Liver (tissue), 9 donors: ENCODE data around the gene KRT8. TPM values are rescaled to one million over a fixed set of nuclear protein-coding genes. Genes with fewer than 3 reads are reported as not detected.

Source experiments
- DNase-seq: peaks from one replicate; pipeline ENCODE4 v3.0.0-alpha.2; 2017; ENCODE audit warnings: low spot score
- H3K27ac ChIP-seq, 2 donors: one replicate each; pipeline ENCODE4 v1.7.0; 2013; ENCODE audit warnings: inconsistent platforms in 2 of 2, low read length in 2 of 2, control low read depth in 1 of 2, low read depth in 1 of 2, mild to moderate bottlenecking in 1 of 2
- H3K27me3 ChIP-seq, 4 donors: one replicate each; pipeline versions ENCODE4 v1.6.1 to v1.7.0; 2013; ENCODE audit warnings: low read length in 3 of 4, inconsistent platforms in 1 of 4, mild to moderate bottlenecking in 1 of 4, moderate library complexity in 1 of 4; ENCODE audit not compliant: control insufficient read depth in 4 of 4, insufficient read depth in 4 of 4
- H3K36me3 ChIP-seq, 4 donors: one replicate each; pipeline versions ENCODE4 v1.6.1 to v1.7.0; 2013; ENCODE audit warnings: low read length in 3 of 4, mild to moderate bottlenecking in 3 of 4, low read depth in 1 of 4, moderate library complexity in 1 of 4; ENCODE audit not compliant: control insufficient read depth in 4 of 4, insufficient read depth in 3 of 4
- H3K4me1 ChIP-seq, 4 donors: one replicate each; pipeline versions ENCODE4 v1.6.1 to v1.7.0; 2013; ENCODE audit warnings: low read length in 3 of 4, mild to moderate bottlenecking in 3 of 4, moderate library complexity in 1 of 4; ENCODE audit not compliant: control insufficient read depth in 4 of 4, insufficient read depth in 4 of 4
- H3K4me3 ChIP-seq, 3 donors: one replicate each; pipeline versions ENCODE4 v1.6.1 to v1.7.0; 2013; ENCODE audit warnings: low read length in 3 of 3, control low read depth in 1 of 3, low read depth in 1 of 3, mild to moderate bottlenecking in 1 of 3
- H3K9ac ChIP-seq, 2 donors: one replicate each; pipeline ENCODE4 v1.7.0; 2013; ENCODE audit warnings: low read length in 2 of 2, mild to moderate bottlenecking in 2 of 2, moderate library complexity in 2 of 2, control low read depth in 1 of 2, low read depth in 1 of 2
- H3K9me3 ChIP-seq, 4 donors: one replicate each; pipeline versions ENCODE4 v1.6.1 to v1.7.0; 2013; ENCODE audit warnings: low read length in 3 of 4; ENCODE audit not compliant: control insufficient read depth in 4 of 4
- EGR1 ChIP-seq, 2 donors: IDR thresholded peaks; 2 replicates each; pipeline ENCODE4 v1.6.1; 2016 to 2018; ENCODE audit warnings: antibody characterized with exemption in 2 of 2, low read depth in 2 of 2
- FOXA1 ChIP-seq: IDR thresholded peaks from 2 replicates; pipeline ENCODE4 v1.6.1; 2016; ENCODE audit warnings: antibody characterized with exemption
- GABPA ChIP-seq, 2 donors: IDR thresholded peaks in 1 of 2; conservative IDR thresholded peaks in 1 of 2; 2 replicates each; pipeline ENCODE4 v1.6.1; 2016; ENCODE audit warnings: antibody characterized with exemption in 2 of 2, mild to moderate bottlenecking in 1 of 2, moderate library complexity in 1 of 2
- HNF4A ChIP-seq, 2 donors: conservative IDR thresholded peaks; 2 replicates each; pipeline ENCODE4 v1.6.1; 2016; ENCODE audit warnings: antibody characterized with exemption in 2 of 2, mild to moderate bottlenecking in 2 of 2
- JUND ChIP-seq, 2 donors: IDR thresholded peaks; 2 replicates each; pipeline ENCODE4 v1.6.1; 2016; ENCODE audit warnings: antibody characterized with exemption in 2 of 2
- RAD21 ChIP-seq, 2 donors: IDR thresholded peaks; 2 replicates each; pipeline ENCODE4 v1.6.1; 2016; ENCODE audit warnings: antibody characterized with exemption in 2 of 2, mild to moderate bottlenecking in 2 of 2
- TAF1 ChIP-seq: conservative IDR thresholded peaks from 2 replicates; pipeline ENCODE4 v1.6.1; 2016; ENCODE audit warnings: antibody characterized with exemption, mild to moderate bottlenecking
- WGBS: extraction: QIAGEN DNeasy Blood & Tissue Kit; methylation state at CpG from one replicate; pipeline ENCODE4 v1.1.7; 2013; 5-methylcytosine and 5-hydroxymethylcytosine counted together
- polyA plus RNA-seq, 2 donors: library from polyadenylated mRNA; stranded (reverse) in 1 of 2; unstranded in 1 of 2; fragments of 200-250 nt in 1 of 2; fragments of >200 nt in 1 of 2; fragmentation: Nextera tagmentation in 1 of 2; extraction: Ambion mirVana in 1 of 2; gene quantifications; one replicate each; pipeline versions ENCODE4 v1.2.1 to v1.2.3, GENCODE V29; 2013 to 2015
- total RNA-seq, 2 donors: library from RNA; depleted of rRNA; stranded (reverse); fragments of >200 nt; gene quantifications; one replicate each; pipeline ENCODE4 v1.2.3, GENCODE V29; 2014
- TF ChIP-seq, protein P1 (sequence below): fragments of 150-350 bp; IDR thresholded peaks from 2 replicates; pipeline ENCODE4 v1.5.1; 2017; ENCODE audit warnings: improper control_type of control experiment, low read depth, low read length; ENCODE audit not compliant: missing input control
- TF ChIP-seq, protein P2 (sequence below): IDR thresholded peaks from 2 replicates; pipeline ENCODE4 v1.6.1; 2016; ENCODE audit warnings: antibody characterized with exemption
- donor health status: healthy.
- donor health status: healthy.
- donor health status: healthy.
- donor health status: healthy.
- donor health status: healthy.

Gene KRT8
- total and polyA plus RNA-seq, 4 donors = 128 to 383 (median 198) TPM

DNA sequence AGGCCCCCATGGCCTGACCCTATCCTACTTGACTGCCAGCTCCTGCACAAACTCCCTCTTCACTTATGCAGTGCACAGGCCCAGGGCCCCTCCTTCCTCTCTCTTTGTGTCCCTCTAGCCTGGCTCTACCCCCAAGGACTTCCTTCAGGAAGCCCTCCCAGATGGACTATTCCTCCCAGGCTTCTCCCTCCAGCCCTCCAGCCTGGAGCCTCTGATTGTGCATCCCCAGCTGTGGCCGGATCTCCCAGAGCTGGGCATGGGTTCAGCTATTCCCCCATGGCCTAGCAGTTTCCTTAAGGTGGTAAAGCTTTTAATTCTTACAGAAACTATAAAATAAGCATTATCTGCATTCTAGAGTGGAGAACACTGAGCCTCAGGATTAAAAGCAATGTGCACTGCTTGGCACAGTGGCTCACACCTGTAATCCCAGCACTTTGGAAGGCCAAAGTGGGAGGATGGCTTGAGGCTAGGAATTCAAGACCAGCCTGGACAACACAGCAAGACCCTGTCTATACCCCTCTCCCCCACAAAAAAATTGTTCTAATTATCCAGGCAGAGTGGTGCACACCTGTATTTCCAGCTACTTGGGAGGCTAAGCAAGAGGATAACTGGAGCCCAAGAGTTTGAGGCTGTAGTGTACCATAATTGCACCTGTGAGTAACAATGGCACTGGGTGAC, 16.8 kb upstream of the KRT8 start (continued):
- TF ChIP-seq, protein P1, sequence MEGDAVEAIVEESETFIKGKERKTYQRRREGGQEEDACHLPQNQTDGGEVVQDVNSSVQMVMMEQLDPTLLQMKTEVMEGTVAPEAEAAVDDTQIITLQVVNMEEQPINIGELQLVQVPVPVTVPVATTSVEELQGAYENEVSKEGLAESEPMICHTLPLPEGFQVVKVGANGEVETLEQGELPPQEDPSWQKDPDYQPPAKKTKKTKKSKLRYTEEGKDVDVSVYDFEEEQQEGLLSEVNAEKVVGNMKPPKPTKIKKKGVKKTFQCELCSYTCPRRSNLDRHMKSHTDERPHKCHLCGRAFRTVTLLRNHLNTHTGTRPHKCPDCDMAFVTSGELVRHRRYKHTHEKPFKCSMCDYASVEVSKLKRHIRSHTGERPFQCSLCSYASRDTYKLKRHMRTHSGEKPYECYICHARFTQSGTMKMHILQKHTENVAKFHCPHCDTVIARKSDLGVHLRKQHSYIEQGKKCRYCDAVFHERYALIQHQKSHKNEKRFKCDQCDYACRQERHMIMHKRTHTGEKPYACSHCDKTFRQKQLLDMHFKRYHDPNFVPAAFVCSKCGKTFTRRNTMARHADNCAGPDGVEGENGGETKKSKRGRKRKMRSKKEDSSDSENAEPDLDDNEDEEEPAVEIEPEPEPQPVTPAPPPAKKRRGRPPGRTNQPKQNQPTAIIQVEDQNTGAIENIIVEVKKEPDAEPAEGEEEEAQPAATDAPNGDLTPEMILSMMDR = no peak
- no peak for TF ChIP-seq FOXA1

DNA sequence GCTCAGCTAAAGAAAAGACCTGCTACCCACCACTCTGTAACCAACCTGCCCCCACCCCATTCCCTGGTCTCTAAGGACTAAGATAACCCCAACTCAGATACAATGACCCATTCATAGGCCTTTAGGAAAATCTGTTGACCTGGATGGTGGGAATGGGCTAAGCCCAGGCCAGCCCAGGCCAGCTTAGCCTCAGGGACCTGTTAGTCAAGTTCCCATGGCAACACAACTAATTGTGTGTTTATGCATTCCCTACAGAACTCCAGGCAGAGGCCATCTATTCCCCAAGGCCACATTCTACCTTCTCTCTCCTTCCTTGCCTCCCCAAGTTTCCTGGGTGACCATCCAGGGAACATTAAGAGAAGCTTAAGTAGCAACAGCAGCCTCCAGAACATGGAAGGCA, 16.1 kb upstream of the KRT8 start:
- Histone ChIP-seq H3K36me3 (no peaks in the 10 kb centered on the region), H3K4me1 (peaks cover 4 to 14% (median 8%) of the 10 kb centered on the region in 4 donors), H3K9me3 (no peaks in the 10 kb centered on the region), H3K9ac (no peak overlapping the region), H3K27ac (no peak overlapping the region), H3K27me3 (no peaks in the 10 kb centered on the region), H3K4me3 (no peak overlapping the region)
- TF ChIP-seq, protein P2, sequence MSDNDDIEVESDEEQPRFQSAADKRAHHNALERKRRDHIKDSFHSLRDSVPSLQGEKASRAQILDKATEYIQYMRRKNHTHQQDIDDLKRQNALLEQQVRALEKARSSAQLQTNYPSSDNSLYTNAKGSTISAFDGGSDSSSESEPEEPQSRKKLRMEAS = no peak
- TF ChIP-seq RAD21 (IDR thresholded peaks at IDR 0.05) = no peak
- no peak for TF ChIP-seq TAF1
- TF ChIP-seq, protein P1 = no peak
- DNase-seq = no peak

DNA sequence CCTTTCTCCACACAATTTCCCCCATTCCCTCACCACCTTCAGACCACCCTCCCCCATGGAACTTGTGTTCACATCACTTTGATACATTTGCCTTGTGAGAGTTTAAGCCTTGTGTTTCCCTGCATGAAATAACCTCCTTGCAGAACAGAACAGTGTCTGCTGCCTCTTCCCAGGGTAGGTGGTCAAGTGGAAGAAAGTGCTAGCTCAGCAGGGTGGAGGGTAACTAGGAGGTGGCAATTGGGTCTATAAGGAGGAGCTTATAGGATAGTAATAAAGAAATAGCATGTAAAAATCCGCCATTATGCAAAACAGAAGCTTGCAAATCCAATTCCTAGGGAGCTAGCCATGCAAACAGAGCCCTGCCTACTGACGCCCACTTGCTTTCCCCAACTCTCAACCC, 13.9 kb upstream of the KRT8 start:
- H3K27ac ChIP-seq = no peak overlapping the region
- H3K27me3 ChIP-seq = no peaks in the 10 kb centered on the region
- no peak overlapping the region for H3K4me3 ChIP-seq
- no peaks in the 10 kb centered on the region for H3K36me3 ChIP-seq
- no peaks in the 10 kb centered on the region for H3K9me3 ChIP-seq
- TF ChIP-seq HNF4A (conservative IDR thresholded peaks at IDR 0.05) = no peak
- no peak for TF ChIP-seq EGR1 (IDR thresholded peaks at IDR 0.05; ENCODE audit: low read depth in 2 of 2)
- no peak for TF ChIP-seq JUND (IDR thresholded peaks at IDR 0.05)
- no peak for TF ChIP-seq GABPA (IDR thresholded peaks at IDR 0.05 in 1 of 2, conservative IDR thresholded peaks at IDR 0.05 in 1 of 2)
- TF ChIP-seq, protein P1 = no peak
- 92% methylated on average over 2 of the region's 2 CpGs for WGBS
- no peak overlapping the region for H3K9ac ChIP-seq
- DNase-seq = no peak
- H3K4me1 ChIP-seq = no peaks in the 10 kb centered on the region
